SK-N-SH treated with all-trans-retinoic acid at 6 μM for 48 hours (cell line): ENCODE data around the gene CHST4.
"Not testable (repeated sequence)": the region's sequence is repeated elsewhere in the genome, so short reads cannot be mapped to it uniquely, and the experiment has no call there.

ENCODE experiments used
- ATAC-seq: fragments of 200-7000 bp; cut with Tn5 transposase; 3 replicates; pipeline ENCODE4 v1.9.1; 2020; ENCODE audit warnings: mild to moderate bottlenecking, moderate library complexity
- ARNTL ChIP-seq: fragments of 450-650 bp; formaldehyde crosslinking; IDR thresholded peaks from 2 replicates; pipeline ENCODE4 v1.5.0; 2020; ENCODE audit warnings: low read depth, mild to moderate bottlenecking, moderate library complexity, borderline replicate concordance
- BACH2 ChIP-seq: fragments of 250-450 bp; sonication (Bioruptor Pico); IDR thresholded peaks from 2 replicates; pipeline ENCODE4 v1.9.0; 2021; ENCODE audit warnings: mild to moderate bottlenecking, borderline replicate concordance
- CSDC2 ChIP-seq: fragments of 250-450 bp; sonication (Bioruptor Pico); IDR thresholded peaks from 2 replicates; pipeline ENCODE4 v1.5.0; 2020; ENCODE audit warnings: mild to moderate bottlenecking, moderate library complexity
- ESRRG ChIP-seq: fragments of 250-450 bp; sonication (Bioruptor Pico); IDR thresholded peaks from 2 replicates; pipeline ENCODE4 v1.6.1; 2021; ENCODE audit warnings: mild to moderate bottlenecking
- GLIS3 ChIP-seq: fragments of 250-450 bp; sonication (Bioruptor Pico); IDR thresholded peaks from 2 replicates; pipeline ENCODE4 v1.5.0; 2020; ENCODE audit warnings: mild to moderate bottlenecking, moderate library complexity
- ISL1 ChIP-seq: fragments of 250-450 bp; sonication (Bioruptor Pico); IDR thresholded peaks from 2 replicates; pipeline ENCODE4 v2.1.2; 2022; ENCODE audit warnings: mild to moderate bottlenecking, moderate library complexity
- OSR1 ChIP-seq: fragments of 250-450 bp; sonication (Bioruptor Pico); IDR thresholded peaks from 2 replicates; pipeline ENCODE4 v1.8.0; 2022; ENCODE audit warnings: moderate library complexity, mild to moderate bottlenecking, inconsistent platforms
- PPARA ChIP-seq: fragments of 250-450 bp; sonication (Bioruptor Pico); IDR thresholded peaks from 2 replicates; pipeline ENCODE4 v1.5.0; 2020; ENCODE audit warnings: mild to moderate bottlenecking, borderline replicate concordance
- RARB ChIP-seq: fragments of 250-450 bp; sonication (Bioruptor Pico); IDR thresholded peaks from 2 replicates; pipeline ENCODE4 v1.8.0; 2021; ENCODE audit warnings: mild to moderate bottlenecking, moderate library complexity
- TCF4 ChIP-seq: fragments of 250-450 bp; sonication (Bioruptor Pico); IDR thresholded peaks from 2 replicates; pipeline ENCODE4 v1.8.0; 2021; ENCODE audit warnings: mild to moderate bottlenecking, moderate library complexity, borderline replicate concordance
- ZC3H10 ChIP-seq: fragments of 250-450 bp; sonication (Bioruptor Pico); IDR thresholded peaks from 2 replicates; pipeline ENCODE4 v1.5.1; 2021; ENCODE audit warnings: mild to moderate bottlenecking, moderate library complexity
- ZFP3 ChIP-seq: fragments of 250-450 bp; sonication (Bioruptor Pico); IDR thresholded peaks from 2 replicates; pipeline ENCODE4 v1.5.0; 2020; ENCODE audit warnings: mild to moderate bottlenecking, moderate library complexity
- ZFP30 ChIP-seq: fragments of 450-650 bp; formaldehyde crosslinking; IDR thresholded peaks from 2 replicates; pipeline ENCODE4 v1.5.0; 2022; ENCODE audit warnings: mild to moderate bottlenecking, moderate library complexity
- ZNF565 ChIP-seq: fragments of 450-650 bp; formaldehyde crosslinking; conservative IDR thresholded peaks from 2 replicates; pipeline ENCODE4 v1.5.0; 2020; ENCODE audit warnings: low read depth, mild to moderate bottlenecking, moderate library complexity
- ZNF70 ChIP-seq: fragments of 450-650 bp; formaldehyde crosslinking; IDR thresholded peaks from 2 replicates; pipeline ENCODE4 v1.5.0; 2020; ENCODE audit warnings: mild to moderate bottlenecking, moderate library complexity
- ZNF8 ChIP-seq: fragments of 450-650 bp; formaldehyde crosslinking; IDR thresholded peaks from 2 replicates; pipeline ENCODE4 v1.5.0; 2020; ENCODE audit warnings: mild to moderate bottlenecking, moderate library complexity
- TF ChIP-seq, protein P1 (sequence below): fragments of 250-450 bp; sonication (Bioruptor Pico); IDR thresholded peaks from 2 replicates; pipeline ENCODE4 v1.8.0; 2021; ENCODE audit warnings: low read depth, mild to moderate bottlenecking, moderate library complexity, borderline replicate concordance
- TF ChIP-seq, protein P2 (sequence below): fragments of 250-450 bp; sonication (Bioruptor Pico); IDR thresholded peaks from 2 replicates; pipeline ENCODE4 v1.8.0; 2020; ENCODE audit warnings: mild to moderate bottlenecking, moderate library complexity, borderline replicate concordance
- TF ChIP-seq, protein P3 (sequence below): fragments of 250-450 bp; sonication (Bioruptor Pico); IDR thresholded peaks from 2 replicates; pipeline ENCODE4 v1.5.0; 2020; ENCODE audit warnings: mild to moderate bottlenecking, moderate library complexity

CHST4 gene

DNA sequence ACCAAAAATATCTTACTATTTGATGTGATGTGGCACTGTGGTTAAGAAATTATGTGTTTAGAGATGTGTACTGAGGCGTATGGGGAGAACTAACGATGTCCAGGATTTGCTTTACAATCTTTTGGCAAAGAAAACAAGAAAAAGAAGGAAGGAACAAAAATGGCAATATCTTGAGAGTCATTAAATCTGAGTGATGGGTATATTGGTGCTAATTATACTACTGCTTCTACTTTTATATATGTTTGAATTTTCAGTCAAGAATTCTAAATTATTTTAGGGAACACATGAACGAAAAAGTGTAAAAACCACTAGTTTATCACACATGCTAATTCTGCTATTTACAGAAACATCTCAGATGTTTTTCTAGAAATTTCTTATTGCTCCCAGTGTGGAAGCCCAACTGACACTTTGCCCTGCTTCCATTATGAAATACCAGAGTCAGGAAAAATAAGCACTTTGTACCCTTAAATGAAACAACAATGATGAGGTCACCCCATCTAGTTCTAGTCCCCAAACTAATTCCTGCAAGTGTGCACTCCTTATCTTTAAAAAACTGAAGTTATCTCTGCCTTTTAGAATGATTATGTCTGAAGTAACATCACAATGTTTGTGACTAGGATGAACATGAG, 31.8 kb downstream of the CHST4 start:
- no peak for TF ChIP-seq ZNF565 (CRISPR knock-in tag)
- no peak for TF ChIP-seq ZNF70 (CRISPR knock-in tag)
- TF ChIP-seq, protein P1, sequence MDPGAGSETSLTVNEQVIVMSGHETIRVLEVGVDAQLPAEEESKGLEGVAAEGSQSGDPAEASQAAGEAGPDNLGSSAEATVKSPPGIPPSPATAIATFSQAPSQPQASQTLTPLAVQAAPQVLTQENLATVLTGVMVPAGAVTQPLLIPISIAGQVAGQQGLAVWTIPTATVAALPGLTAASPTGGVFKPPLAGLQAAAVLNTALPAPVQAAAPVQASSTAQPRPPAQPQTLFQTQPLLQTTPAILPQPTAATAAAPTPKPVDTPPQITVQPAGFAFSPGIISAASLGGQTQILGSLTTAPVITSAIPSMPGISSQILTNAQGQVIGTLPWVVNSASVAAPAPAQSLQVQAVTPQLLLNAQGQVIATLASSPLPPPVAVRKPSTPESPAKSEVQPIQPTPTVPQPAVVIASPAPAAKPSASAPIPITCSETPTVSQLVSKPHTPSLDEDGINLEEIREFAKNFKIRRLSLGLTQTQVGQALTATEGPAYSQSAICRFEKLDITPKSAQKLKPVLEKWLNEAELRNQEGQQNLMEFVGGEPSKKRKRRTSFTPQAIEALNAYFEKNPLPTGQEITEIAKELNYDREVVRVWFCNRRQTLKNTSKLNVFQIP = no peak
- TF ChIP-seq ZC3H10 (CRISPR knock-in tag) = no peak
- no peak for TF ChIP-seq TCF4
- no peak for TF ChIP-seq CSDC2 (CRISPR knock-in tag)
- TF ChIP-seq, protein P2, sequence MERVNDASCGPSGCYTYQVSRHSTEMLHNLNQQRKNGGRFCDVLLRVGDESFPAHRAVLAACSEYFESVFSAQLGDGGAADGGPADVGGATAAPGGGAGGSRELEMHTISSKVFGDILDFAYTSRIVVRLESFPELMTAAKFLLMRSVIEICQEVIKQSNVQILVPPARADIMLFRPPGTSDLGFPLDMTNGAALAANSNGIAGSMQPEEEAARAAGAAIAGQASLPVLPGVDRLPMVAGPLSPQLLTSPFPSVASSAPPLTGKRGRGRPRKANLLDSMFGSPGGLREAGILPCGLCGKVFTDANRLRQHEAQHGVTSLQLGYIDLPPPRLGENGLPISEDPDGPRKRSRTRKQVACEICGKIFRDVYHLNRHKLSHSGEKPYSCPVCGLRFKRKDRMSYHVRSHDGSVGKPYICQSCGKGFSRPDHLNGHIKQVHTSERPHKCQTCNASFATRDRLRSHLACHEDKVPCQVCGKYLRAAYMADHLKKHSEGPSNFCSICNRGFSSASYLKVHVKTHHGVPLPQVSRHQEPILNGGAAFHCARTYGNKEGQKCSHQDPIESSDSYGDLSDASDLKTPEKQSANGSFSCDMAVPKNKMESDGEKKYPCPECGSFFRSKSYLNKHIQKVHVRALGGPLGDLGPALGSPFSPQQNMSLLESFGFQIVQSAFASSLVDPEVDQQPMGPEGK (CRISPR knock-in tag) = no peak
- TF ChIP-seq ISL1 (CRISPR knock-in tag) = no peak
- no peak for TF ChIP-seq ZFP30 (CRISPR knock-in tag)
- TF ChIP-seq, protein P3, sequence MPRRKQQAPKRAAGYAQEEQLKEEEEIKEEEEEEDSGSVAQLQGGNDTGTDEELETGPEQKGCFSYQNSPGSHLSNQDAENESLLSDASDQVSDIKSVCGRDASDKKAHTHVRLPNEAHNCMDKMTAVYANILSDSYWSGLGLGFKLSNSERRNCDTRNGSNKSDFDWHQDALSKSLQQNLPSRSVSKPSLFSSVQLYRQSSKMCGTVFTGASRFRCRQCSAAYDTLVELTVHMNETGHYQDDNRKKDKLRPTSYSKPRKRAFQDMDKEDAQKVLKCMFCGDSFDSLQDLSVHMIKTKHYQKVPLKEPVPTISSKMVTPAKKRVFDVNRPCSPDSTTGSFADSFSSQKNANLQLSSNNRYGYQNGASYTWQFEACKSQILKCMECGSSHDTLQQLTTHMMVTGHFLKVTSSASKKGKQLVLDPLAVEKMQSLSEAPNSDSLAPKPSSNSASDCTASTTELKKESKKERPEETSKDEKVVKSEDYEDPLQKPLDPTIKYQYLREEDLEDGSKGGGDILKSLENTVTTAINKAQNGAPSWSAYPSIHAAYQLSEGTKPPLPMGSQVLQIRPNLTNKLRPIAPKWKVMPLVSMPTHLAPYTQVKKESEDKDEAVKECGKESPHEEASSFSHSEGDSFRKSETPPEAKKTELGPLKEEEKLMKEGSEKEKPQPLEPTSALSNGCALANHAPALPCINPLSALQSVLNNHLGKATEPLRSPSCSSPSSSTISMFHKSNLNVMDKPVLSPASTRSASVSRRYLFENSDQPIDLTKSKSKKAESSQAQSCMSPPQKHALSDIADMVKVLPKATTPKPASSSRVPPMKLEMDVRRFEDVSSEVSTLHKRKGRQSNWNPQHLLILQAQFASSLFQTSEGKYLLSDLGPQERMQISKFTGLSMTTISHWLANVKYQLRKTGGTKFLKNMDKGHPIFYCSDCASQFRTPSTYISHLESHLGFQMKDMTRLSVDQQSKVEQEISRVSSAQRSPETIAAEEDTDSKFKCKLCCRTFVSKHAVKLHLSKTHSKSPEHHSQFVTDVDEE (CRISPR knock-in tag) = no peak
- no peak for TF ChIP-seq PPARA (CRISPR knock-in tag)
- TF ChIP-seq ZFP3 (CRISPR knock-in tag) = no peak
- no peak for TF ChIP-seq OSR1
- no peak for TF ChIP-seq GLIS3 (CRISPR knock-in tag)
- ATAC-seq = no peak

DNA sequence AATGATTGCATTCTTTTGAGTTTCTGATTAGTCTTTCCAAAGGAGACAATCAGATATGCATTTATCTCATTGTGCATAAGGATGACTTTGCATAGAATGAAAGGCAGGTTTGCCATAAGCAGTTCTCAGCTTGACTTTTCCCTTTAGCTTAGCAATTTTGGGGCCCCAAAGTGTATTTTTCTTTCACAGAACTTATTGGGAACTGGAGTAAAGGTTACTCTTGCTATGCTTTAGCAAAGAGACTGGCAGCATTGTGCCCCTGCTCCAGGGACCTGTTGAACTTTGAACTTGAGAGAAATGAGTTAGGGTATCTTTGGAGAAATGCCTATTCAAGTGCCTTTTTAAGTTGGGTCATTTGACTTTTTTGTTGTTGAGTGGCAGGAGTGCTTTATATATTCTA, 33.6 kb downstream of the CHST4 start:
- TF ChIP-seq, protein P3 (CRISPR knock-in tag) = no peak
- TF ChIP-seq BACH2 = no peak
- TF ChIP-seq ZNF70 (CRISPR knock-in tag) = no peak
- TF ChIP-seq ARNTL (CRISPR knock-in tag) = no peak
- TF ChIP-seq ISL1 (CRISPR knock-in tag) = no peak
- no peak for TF ChIP-seq ZFP30 (CRISPR knock-in tag)
- no peak for TF ChIP-seq ZNF565 (CRISPR knock-in tag)
- no peak for TF ChIP-seq ESRRG (CRISPR knock-in tag)
- TF ChIP-seq PPARA (CRISPR knock-in tag) = no peak
- TF ChIP-seq, all 23 proteins: peak for 0
- no peak for ATAC-seq

DNA sequence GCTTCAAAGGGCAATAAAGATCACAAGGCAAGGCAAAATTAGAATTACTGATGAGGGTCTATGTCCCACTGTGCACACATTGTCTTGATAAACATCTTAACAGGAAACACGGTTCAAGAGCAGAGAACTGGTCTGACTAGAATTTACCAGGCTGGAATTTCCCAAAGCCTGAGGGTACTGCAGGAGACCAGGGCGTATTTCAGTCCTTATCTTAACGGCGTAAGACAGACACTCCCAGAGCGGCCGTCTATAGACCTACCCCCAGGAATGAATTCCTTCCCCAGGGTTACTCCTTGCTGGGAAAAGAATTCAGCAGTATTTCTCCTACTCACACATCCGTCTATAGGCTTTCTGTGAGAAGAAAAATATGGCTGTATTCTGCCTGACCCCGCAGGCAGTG, 35.7 kb downstream of the CHST4 start:
- ATAC-seq = not testable (repeated sequence)

DNA sequence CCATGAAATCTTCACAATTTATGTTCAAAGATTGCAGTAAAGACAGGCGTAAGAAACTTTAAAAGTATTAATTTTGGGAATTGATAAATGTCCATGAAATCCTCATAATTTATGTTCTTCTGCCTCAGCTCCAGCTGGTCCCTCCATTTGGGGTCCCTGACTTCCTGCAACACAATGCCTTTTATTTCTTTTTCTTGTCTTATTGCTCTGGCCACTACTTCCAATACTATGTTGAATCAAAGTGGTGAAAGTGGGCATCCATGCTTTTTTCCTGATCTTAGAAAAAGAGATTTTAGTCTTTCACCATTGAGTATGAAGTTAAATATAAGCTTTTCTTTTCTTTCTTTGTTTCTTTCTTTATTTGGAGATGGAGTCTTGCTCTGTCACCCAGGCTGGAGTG, 36.3 kb downstream of the CHST4 start:
- no peak for TF ChIP-seq OSR1
- TF ChIP-seq RARB = no peak
- no peak for TF ChIP-seq BACH2
- TF ChIP-seq ZFP3 (CRISPR knock-in tag) = no peak
- no peak for TF ChIP-seq ZNF565 (CRISPR knock-in tag)
- no peak for TF ChIP-seq TCF4
- TF ChIP-seq, protein P3 (CRISPR knock-in tag) = no peak
- TF ChIP-seq ARNTL (CRISPR knock-in tag) = no peak
- TF ChIP-seq, protein P1 = no peak
- no peak for TF ChIP-seq GLIS3 (CRISPR knock-in tag)
- no peak for TF ChIP-seq CSDC2 (CRISPR knock-in tag)
- no peak for TF ChIP-seq ESRRG (CRISPR knock-in tag)
- TF ChIP-seq ZNF8 (CRISPR knock-in tag) = no peak
- TF ChIP-seq, all 23 proteins: peak for 0
- no peak for ATAC-seq
